HG02973 (cell line): Measurements from ENCODE around the gene FBXO40.
"Not testable (repeated sequence)": the region's sequence is repeated elsewhere in the genome, so short reads cannot be mapped to it uniquely, and the experiment has no call there.

ENCODE experiments used
- ATAC-seq: cut with Tn5 transposase; IDR thresholded peaks from one replicate; pipeline ENCODE4 v1.9.1; 2021; ENCODE audit warnings: moderate library complexity; ENCODE audit not compliant: unreplicated experiment

The FBXO40 gene

GRCh38 chr3:121592856-121593702 is at the start of gene FBXO40:
Gene FBXO40, plus strand, starts transcription at chr3:121593379. Its CDS starts 27,197 bp downstream, at chr3:121620576.
- no peak for ATAC-seq

GRCh38 chr3:121545049-121545573 is 48.1 kb upstream of the FBXO40 start:
- ATAC-seq = peak; percentile 1

GRCh38 chr3:121545574-121546455 is 47.4 kb upstream of the FBXO40 start, which contains the start of gene POLQ:
Gene POLQ, minus strand, starts transcription at chr3:121545988. Its CDS starts 111 bp downstream, at chr3:121545877.
- peak; percentile 70 for ATAC-seq

GRCh38 chr3:121552379-121552778 is 40.8 kb upstream of the FBXO40 start:
- ATAC-seq = no peak

GRCh38 chr3:121552797-121553196 is 40.4 kb upstream of the FBXO40 start:
- ATAC-seq = no peak

GRCh38 chr3:121557426-121557934 is 35.7 kb upstream of the FBXO40 start:
- no peak for ATAC-seq

- no peak for ATAC-seq
Measured at GRCh38 chr3:121562148-121562547, 31.0 kb upstream of the FBXO40 start.

GRCh38 chr3:121566773-121567172 is 26.4 kb upstream of the FBXO40 start:
- no peak for ATAC-seq

- ATAC-seq = no peak
Measured at GRCh38 chr3:121567649-121568048, 25.5 kb upstream of the FBXO40 start, which contains the start of gene ARGFX. Gene ARGFX, plus strand, starts transcription at chr3:121567949. Its CDS starts 2,765 bp downstream, at chr3:121570714.

- ATAC-seq = no peak
Measured at GRCh38 chr3:121574449-121574848, 18.7 kb upstream of the FBXO40 start.

- ATAC-seq = no peak
Measured at GRCh38 chr3:121581691-121582090, 11.5 kb upstream of the FBXO40 start.

GRCh38 chr3:121584418-121584817 is 8.8 kb upstream of the FBXO40 start:
- no peak for ATAC-seq

- ATAC-seq = not testable (repeated sequence)
Measured at GRCh38 chr3:121593806-121594205, 627 bp downstream of the FBXO40 start.

- no peak for ATAC-seq
Measured at GRCh38 chr3:121594850-121595249, 1.7 kb downstream of the FBXO40 start.

- no peak for ATAC-seq
Measured at GRCh38 chr3:121595765-121596406, 2.7 kb downstream of the FBXO40 start.

GRCh38 chr3:121598564-121598963 is 5.4 kb downstream of the FBXO40 start:
- no peak for ATAC-seq

GRCh38 chr3:121599900-121600299 is 6.7 kb downstream of the FBXO40 start:
- not testable (repeated sequence) for ATAC-seq

- no peak for ATAC-seq
Measured at GRCh38 chr3:121601212-121601812, 8.1 kb downstream of the FBXO40 start.

GRCh38 chr3:121604759-121605158 is 11.6 kb downstream of the FBXO40 start:
- no peak for ATAC-seq

- ATAC-seq = no peak
Measured at GRCh38 chr3:121606106-121606505, 12.9 kb downstream of the FBXO40 start.
